Activated gamma-delta T cell (primary cell): ENCODE results near the gene CHST9.
"Not testable (repeated sequence)": the region's sequence is repeated elsewhere in the genome, so short reads cannot be mapped to it uniquely, and the experiment has no call there.

Experiments used
- DNase-seq: peaks from one replicate; lab custom pipeline; 2025; lab: John Stamatoyannopoulos, UW

The CHST9 gene

DNA sequence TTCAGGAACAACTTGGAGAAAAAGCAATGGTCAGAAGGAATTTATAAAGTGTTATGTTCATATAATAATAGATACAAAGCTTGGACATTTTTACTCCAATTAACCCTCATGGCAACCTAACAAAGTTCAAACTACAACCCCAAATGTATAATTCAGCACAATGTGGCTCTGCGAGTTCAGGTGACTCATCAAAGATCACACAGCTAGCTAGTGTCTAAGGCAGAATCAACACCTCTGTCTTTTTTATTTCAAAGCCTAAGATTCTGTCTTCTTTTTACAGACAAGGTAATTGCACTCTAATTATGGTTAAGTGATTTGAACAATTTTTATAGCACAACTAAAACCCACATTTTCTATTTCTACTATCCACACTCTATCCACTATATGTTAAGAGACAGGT, 90.5 kb downstream of the CHST9 start:
- no peak for DNase-seq

DNA sequence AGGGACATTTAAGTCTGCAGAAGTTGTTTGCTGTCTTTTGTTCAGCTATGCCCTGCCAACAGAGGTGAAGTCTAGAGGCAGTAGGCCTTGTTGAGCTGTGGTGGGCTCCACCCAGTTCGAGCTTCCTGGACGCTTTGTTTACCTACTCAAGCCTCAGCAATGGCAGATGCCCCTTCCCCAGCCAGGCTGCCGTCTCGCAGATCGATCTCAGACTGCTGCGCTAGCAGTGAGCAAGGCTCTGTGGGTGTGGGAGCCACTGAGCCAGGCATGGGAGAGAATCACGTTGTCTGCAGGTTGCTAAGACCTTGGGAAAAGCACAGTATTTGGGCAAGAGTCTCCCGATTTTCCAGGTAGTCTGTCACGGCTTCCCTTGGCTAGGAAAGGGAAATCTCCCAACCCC, 91.8 kb downstream of the CHST9 start:
- not testable (repeated sequence) for DNase-seq

DNA sequence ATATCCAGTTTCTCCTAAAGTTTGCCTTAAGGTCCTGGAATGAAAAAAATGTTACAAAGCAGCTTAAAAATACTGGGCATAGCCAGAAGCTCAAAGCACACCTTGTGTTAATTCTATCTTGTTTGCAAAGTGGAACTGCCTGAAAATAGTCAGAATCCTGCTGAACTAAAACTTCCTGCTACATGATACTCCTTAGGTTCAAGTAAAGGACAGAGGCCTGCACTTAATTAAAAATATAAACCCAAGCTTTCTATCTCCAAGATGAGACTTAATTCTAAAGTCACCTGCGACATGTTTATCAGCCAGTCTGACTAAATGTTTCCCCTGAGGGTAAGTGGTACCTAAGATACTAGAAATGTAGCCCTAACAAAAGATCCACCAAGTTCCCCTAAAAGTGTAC, 103.4 kb downstream of the CHST9 start:
- DNase-seq: no peak

DNA sequence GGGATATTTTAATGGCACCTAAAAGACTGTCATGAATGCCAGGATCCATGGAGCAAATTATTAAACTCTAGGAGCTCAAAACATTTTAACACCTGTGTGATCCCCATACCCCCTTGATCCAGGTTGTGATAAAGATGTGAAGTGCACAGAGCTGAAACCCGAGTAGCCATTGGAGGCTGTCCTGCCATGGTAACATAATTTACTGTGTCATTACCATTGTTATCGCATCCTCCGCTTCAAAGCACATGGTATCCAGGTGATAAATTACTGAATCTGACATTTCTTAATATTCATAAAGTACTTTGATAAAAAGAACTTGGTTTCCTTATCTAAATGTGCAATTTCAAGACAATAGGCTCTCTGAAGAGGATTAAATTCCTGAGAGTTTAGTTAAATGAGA, 109.3 kb downstream of the CHST9 start:
- no peak for DNase-seq

DNA sequence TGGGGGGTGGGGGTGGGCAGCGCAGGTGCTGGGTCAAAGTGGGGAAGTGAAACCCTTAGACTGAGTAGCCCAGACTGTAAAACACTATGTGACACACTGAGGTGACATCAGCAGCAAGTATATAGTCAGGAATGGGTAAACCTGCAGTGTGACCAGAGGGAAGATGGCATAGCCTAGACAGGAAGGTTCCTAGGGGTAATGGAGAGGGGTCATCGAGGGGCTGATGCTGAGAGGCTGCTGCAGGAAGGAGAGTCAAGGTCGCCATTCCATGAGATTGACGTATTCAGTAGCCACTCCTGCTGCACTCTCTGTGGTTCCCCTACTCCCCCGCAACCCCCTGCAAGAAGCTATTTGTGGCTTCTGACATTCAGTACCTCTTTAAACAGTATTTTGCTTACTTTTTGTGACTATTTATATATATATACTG, 111.7 kb downstream of the CHST9 start:
- no peak for DNase-seq

DNA sequence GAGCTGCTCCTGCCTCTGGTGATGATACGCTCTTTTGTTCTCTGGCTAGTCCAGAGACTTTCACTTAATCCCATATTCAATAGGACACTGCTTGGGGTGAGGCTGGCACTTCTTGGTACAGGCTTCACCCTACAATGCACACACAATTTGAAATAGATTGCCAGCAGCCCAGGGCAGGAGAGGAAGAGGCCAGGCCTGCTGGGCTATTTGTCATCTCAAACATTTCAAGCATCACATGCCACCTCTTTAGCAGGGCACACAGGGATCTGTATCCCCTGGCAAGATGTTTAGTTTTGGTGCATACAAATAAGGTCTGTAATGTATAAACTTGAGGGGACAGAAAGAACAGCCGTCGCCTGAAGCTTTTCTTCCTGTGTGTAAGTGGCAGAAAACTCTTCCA, 120.4 kb downstream of the CHST9 start:
- no peak for DNase-seq

DNA sequence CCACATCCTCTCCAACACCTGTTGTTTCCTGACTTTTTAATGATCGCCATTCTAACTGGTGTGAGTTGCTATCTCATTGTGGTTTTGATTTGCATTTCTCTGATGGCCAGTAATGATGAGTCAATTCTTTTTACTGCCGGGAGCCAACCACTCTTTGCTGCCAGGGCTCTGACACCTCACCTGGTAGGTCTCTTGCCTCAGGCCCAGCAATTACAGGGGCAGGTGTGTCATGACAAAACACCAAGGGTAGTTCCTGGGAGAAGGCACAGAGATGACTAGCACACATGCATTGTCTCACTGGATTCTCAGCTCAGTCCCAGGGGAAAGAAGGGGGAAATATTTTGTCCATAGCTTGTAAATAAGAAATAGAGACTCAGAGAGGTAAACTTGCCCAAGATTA, 122.3 kb downstream of the CHST9 start:
- no peak for DNase-seq

DNA sequence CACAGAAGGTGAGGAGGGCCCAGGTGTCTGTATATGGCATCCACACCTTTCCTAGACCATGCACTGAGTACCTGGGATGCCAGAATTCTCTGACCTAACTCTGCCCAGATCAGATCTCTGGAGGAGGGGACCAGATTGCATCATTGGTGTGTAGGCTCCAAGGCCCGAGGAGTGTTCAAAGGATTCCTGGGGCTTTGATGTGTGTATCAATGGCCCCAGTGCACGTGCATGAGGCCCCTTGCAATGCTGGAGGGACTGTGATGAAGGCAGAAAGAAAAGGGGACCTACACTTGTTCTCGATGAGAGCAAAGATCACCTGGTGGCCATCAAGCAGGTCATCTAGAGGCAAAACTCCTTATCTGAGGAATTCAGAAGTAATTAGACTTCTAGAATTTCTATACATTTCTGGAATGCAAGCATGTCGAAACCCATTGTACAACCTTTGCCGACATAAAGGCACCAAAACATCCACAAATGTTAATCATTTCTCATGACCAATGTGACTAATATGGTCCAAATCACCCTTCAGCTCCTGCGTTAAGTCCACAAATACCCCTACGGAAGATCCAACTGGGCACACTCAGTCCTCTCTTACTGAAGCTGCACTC, 123.5 kb downstream of the CHST9 start:
- no peak for DNase-seq

DNA sequence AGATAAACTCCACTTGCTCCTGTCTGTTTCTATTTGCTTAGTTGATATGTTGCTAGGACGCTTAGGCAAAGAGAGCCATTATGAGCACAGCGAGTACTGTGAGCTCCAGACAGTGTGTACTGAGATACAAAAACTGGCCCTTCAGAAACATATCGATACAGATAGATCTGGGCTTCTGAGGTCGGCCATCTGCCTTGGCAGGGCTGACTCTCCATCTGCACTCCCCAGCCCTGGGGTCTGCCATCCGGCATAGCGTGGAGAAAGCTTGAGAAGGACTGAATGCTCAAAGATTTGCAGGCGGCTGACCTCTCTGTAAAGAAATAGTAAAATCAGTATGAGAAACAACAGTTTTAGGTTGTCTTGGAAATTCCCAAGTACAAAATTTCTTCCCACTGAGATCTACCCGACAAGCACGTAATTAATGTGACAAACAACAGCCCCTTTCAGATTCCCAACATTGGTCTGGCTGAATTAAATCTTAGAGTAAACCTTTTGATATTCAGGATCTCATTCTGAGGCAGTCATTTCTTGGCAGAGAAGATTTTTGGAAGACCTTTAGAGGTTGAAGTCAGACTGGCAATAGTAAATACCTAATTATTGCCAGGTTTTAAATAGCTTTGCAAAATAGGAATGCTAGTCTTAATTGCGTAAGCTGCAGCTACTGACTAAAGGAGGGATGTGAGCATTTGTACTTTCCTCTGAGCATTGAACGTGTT, 127.4 kb downstream of the CHST9 start:
- no peak for DNase-seq

DNA sequence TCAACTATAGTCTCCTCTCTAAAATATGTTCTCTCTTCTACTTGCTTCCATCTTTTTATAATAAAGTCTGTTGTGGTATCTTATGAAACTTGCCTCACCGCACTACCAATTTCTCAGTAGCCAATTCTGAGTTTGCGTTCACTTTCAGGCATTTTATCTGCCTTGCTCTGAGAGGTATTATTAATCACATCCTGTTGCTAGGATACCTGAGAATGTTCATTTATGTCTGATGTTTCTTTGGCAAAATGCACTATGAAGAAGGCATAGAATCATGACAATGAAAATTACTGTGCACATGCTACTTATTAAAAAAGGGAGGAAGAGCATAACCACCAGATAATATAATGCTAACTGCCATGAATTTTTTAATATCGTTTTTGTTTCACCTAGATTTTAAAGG, 130.2 kb downstream of the CHST9 start:
- DNase-seq: no peak

DNA sequence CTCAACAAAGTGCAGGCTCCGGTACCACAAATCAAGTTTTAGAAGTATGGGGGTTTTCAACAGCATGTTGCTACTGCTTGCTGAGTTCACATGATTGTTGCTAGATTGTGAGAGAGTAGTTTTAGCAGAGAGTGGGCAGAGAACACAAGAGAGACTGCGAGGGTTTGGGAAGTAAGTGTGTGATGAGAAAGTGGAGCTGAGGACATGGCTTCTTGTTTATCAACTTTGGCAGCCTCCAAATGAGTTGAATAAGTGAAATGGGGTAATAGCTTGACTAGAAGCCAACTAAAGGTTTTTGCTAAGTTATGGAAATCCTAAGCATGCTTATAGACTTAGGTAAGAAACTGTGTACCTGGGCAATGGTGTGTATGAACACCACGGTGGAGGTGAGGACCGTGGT, 135.1 kb downstream of the CHST9 start:
- no peak for DNase-seq

DNA sequence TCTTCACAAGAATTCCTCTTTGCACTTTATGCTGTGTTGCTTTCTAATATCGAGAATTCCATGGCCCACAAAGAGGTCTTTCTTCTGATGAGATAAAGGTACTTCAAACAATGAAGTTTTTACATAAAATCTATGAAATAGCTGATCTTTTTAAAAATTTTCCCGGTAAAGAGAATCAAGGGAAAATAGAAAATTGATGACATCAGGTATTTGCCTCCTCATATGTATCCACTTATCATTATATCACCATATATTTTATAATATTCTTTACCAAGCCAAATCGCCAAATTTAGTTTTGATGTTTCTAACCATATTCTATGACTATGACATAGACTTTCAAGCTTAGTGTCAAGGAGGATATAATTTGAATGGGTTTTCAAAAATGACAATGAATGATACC, 139.8 kb downstream of the CHST9 start:
- DNase-seq: no peak

DNA sequence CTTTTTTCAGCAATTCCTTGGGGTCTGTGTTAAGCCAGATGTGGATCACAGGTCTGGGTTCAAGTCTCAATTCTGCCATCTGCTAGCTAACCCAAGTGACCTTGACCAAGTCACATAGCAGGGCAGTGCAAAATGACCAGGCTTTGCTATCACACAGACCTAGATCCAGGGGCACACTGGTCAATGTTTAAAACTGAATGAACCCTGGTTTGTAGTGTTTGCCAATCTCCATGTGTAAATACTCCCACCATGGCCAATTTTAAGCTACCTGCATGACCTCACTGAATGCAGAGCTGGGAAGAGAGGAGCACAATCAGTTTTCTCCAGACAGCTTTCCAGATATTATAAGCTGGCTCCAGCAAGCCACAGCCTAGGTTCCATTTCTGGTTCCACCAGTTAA, 142.9 kb downstream of the CHST9 start:
- no peak for DNase-seq

DNA sequence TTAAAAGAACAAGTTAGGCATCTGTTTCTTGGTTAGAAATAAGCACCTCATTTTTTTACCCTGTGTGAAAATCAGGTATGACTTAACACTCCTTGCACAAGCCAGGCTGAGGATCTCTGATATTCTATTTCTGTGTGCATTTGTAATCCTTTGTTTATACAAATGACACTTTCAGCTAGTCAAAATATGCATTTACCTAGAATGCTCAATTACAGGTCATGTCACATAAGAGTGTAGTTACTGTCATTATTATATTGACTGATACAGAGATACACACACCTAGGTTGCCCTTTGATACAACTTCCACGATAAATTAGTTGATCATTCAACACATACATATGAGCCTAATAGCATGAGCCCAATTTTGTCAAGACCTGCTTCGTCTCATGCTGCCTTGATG, 144.3 kb downstream of the CHST9 start:
- no peak for DNase-seq

DNA sequence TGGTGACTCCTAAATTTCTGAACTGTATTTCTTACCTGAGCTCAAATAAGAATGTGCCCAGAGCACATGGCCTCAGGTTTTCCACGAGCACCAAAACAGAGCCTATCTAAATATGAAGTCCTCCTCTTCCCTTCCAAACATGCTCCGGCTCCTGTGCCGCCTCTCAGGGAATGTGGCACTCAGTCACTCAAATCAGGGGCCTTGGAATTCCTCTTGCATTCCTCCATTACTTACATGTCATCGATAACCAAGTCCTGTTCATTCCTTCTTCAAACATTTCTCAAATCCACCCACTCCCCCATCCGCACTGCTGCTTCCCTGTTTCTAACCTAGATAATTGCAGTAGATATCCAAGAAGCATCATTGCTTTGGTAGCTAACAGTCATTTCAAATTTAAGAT, 151.4 kb downstream of the CHST9 start:
- DNase-seq: no peak

DNA sequence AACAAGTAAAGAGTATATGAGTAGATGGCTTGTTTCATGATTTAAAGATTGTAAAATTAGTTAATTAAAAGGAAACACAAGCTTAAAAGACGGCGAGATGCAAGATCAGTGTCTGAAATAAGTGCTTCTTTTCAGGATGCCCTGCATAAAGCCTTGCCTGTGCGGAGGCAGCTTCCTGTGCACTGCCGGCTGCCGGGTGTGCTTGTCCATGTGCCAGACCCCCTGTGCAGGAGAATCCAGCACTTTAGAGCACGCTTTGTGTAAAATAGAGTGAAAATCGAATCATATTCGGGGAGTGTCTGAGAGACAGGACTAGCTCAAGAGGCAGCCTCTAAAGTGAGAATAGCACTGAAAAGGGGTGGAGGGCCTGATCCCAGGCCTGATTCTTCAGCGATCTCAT, 154.7 kb downstream of the CHST9 start:
- DNase-seq: no peak

DNA sequence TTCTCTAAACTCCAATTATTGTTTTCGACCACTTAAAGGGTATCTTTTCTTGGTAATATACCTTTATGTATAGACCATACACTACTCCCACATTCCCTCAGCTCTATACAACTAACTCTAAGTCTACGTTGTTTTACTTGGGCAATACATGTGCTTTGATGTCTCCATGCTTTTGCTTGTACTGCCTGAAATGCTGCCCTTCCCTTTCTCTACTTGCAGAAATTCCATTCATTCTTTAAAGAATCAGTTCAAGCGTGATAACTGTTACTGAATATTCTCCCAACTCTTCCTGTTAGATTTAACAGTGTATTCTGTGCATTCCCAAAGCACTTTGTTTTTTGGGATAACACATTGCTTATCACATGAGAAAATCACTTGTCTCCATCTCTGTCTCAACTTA, 162.6 kb downstream of the CHST9 start:
- no peak for DNase-seq

DNA sequence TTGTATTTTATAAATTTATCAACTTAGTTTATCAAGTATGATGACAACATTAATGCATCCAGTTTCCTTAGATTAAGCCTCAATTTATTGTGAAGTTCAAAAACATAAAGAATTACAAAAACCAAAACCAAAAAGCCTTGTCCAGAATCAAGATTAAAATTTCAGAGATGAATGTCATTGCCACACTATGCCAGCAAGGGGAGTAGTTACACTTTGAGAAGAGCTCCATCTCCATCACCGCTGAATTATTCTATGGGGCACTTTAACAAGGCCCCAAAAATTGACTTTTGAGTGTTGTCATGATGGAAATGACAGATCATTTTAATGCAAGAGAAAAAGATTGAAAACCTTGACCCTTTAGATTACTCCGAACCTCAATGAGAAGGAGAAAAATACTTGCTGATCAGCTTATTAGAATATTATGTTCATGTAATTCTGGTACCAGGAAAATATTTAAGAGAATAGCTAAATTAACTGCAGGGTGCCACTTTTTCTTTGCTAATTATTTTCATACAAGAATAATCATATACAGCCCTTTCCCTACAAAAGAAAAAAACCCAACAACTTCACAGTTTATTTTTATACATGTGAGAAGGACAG, 167.1 kb downstream of the CHST9 start:
- no peak for DNase-seq

DNA sequence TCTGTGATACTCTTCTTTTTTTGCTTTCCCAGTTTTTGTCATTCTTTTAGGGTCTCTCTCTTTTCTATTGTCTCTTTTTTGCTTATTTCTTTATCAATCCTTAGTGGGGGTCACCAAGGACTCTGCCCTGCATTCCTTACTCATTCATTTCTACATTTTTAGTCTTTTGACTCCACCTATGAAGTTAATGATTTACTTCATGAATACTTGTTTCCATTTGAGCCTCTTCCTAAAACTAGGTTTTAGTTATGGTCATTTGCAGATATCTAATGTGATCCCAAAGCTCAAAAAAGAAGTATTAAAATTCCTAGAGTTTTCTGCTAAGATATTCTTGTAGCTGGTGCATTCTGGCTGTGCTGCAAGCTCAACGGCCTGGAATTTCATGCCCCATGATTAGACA, 170.3 kb downstream of the CHST9 start:
- DNase-seq: no peak

DNA sequence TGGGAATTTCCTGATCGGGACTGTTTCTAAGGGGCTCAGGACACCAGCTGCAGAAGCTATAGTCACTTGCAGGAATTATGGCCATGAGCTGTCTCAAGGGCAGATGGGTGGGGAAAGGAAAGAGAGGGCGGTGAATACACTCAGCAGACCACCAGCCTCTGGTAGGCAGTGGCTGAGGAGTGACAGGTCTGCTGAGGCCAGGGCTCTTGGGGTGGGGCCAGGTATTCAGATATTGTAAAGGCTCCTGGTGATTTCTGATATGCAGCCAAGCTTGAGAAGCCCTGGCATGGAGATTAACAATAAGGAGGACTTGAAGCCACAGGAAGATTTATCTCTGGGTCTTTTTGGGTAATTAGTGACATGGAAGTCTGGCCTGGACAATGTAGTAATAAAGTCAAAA, 174.3 kb downstream of the CHST9 start:
- no peak for DNase-seq

DNA sequence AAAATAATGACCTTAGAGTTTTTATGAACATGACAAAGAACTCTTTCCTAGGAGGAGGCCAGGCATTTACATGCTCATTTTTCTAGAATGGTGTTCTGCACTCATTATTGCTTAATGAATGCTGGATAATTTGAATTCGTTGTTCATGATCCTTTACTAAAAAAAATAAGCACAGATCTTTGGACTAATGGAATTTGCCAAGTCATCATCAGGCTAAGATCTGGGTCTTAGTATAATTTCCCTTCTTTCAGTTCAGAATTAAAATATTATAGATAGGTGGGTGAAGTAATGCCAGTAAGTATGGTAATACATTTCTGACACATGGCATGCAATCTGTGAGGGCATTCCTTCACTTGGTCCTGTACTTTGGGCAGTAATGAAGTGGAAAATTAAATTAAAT, 175.8 kb downstream of the CHST9 start:
- no peak for DNase-seq

DNA sequence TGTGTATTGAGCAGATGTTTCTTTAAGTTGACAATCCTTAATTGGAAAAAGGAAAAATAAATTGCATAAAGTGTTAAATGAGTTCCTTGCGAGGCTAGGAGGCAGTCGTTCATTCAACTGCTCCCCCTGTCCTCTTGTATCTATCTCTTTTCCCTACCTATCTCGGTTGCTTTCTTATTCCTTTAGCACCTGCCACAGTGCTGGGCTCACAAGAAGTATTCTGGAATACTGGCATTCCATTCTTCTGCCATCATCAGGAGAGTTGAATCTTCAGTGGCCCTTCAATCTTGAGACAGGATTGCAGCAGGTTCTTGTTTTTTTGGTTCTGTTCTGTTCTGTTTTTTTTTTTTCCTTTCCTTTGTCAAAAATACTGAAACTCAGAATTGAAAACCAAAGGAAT, 176.5 kb downstream of the CHST9 start:
- DNase-seq: no peak

DNA sequence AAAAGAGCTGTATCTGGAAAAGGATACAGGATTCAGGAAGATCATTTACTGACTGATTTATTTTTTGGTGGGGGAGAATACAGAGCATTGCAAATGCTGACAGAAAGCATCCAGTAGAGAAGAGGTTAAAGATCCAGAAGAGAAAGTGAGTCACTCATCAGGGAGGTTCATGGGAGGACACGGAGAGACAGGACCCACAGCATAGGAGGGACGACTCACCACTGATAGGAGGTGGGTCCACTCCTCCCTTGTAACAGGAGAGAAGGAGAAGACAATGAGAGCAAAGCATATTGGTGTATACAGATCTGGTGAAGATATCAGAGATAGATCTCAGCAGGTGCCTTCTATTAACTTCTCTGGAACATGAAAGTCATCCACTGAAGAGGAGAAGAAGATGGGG, 177.2 kb downstream of the CHST9 start:
- no peak for DNase-seq

DNA sequence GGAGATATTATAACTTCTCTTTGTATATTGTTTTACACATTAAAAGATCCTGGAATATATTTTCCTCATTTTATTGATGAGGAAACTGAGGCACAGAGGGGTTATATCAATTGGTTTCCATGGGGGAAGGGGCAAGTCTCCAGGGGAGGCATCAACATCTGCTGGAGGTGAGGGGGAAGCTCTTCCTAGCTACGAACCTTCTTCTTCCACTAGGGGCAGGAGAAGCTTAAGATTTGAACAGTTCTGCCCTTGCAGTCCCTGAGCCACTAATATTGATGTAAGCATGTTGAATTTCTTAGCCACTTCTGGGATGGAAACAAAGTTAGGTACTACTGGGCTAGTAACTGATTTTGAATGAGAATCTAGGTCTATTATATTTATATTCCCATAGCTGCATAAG, 179.5 kb downstream of the CHST9 start:
- no peak for DNase-seq
